Head of caudate nucleus (tissue), 42 donors: ENCODE results near the gene NUDCD2.

Experiments used
- DNase-seq, 42 donors: peaks; one replicate each; pipeline versions ENCODE4 v3.0.0 to v3.0.0-alpha.2; 2020 to 2021; ENCODE audit warnings: mixed read lengths in 7 of 42
- intact Hi-C: fragments of 100-400 bp; cut with DNase I; formaldehyde crosslinking; loops from one replicate; pipeline ENCODE4 v1.15.0; 2022

NUDCD2 gene

GRCh38 chr5:163459819-163460561 is at the start of gene NUDCD2:
Gene NUDCD2, minus strand, starts transcription at chr5:163460102. Its CDS starts 52 bp downstream, at chr5:163460050.
- DNase-seq = peak; percentile 92 to 98 (median 96)
- intact Hi-C loops = loop anchor here (1.0 kb wide), 1 partner anchor 45 kb away; the partner anchor contains the start of gene MAT2B

- no peak for DNase-seq
- intact Hi-C loops = no loop called here
These were observed 49.5 kb upstream of the NUDCD2 start for GRCh38 chr5:163509291-163509951.

- no peak for DNase-seq
- intact Hi-C loops = no loop called here
These were observed 48.9 kb upstream of the NUDCD2 start for GRCh38 chr5:163508753-163509152.

GRCh38 chr5:163506726-163507125 is 46.8 kb upstream of the NUDCD2 start:
- intact Hi-C loops = no loop called here
- DNase-seq = no peak

- intact Hi-C loops = no loop called here
- peak in 2 of 42 donors; percentile 4 to 17 for DNase-seq
These were observed 46.2 kb upstream of the NUDCD2 start for GRCh38 chr5:163506095-163506457.

GRCh38 chr5:163505368-163506094 is 45.6 kb upstream of the NUDCD2 start, which contains the start of gene MAT2B:
Gene MAT2B, plus strand, starts transcription at chr5:163505619. Its CDS starts 68 bp downstream, at chr5:163505687.
- intact Hi-C loops = loop anchor here (1.0 kb wide), 1 partner anchor 45 kb away; the partner anchor contains the start of genes HMMR and NUDCD2

GRCh38 chr5:163505049-163505367 is 45.1 kb upstream of the NUDCD2 start:
- intact Hi-C loops = loop anchor here (1.0 kb wide), 1 partner anchor 45 kb away; the partner anchor contains the start of genes HMMR and NUDCD2
- peak in 2 of 42 donors; percentile 11 to 21 for DNase-seq

More at GRCh38 chr5:163505368-163506094, 45.6 kb upstream of the NUDCD2 start, which contains the start of gene MAT2B:
- DNase-seq = peak; percentile 88 to 98 (median 96)

GRCh38 chr5:163504079-163504931 is 44.4 kb upstream of the NUDCD2 start:
- intact Hi-C loops = no loop called here
- DNase-seq = peak; percentile 14 to 76 (median 42)

GRCh38 chr5:163503106-163504078 is 43.5 kb upstream of the NUDCD2 start:
- peak; percentile 25 to 80 (median 61) for DNase-seq
- intact Hi-C loops = no loop called here

GRCh38 chr5:163502521-163502920 is 42.6 kb upstream of the NUDCD2 start:
- DNase-seq = no peak
- intact Hi-C loops = no loop called here

- DNase-seq = no peak
These were observed 39.0 kb upstream of the NUDCD2 start for GRCh38 chr5:163498886-163499285.

GRCh38 chr5:163497315-163497714 is 37.4 kb upstream of the NUDCD2 start:
- DNase-seq = no peak
- intact Hi-C loops = no loop called here

More at GRCh38 chr5:163498886-163499285, 39.0 kb upstream of the NUDCD2 start:
- intact Hi-C loops = no loop called here

- DNase-seq = no peak
- intact Hi-C loops = no loop called here
These were observed 36.4 kb upstream of the NUDCD2 start for GRCh38 chr5:163496286-163496685.

GRCh38 chr5:163489745-163490075 is 29.8 kb upstream of the NUDCD2 start:
- no peak for DNase-seq
- intact Hi-C loops = no loop called here

- intact Hi-C loops = no loop called here
These were observed 29.3 kb upstream of the NUDCD2 start for GRCh38 chr5:163489055-163489744.

GRCh38 chr5:163478982-163479271 is 19.0 kb upstream of the NUDCD2 start:
- no peak for DNase-seq

More at GRCh38 chr5:163489055-163489744, 29.3 kb upstream of the NUDCD2 start:
- no peak for DNase-seq

More at GRCh38 chr5:163478982-163479271, 19.0 kb upstream of the NUDCD2 start:
- intact Hi-C loops = no loop called here
